Measurements from ENCODE around the gene TRPM3.

- TF ChIP-seq MED13 (CRISPR knock-in tag; IDR thresholded peaks at IDR 0.05) (no peak), ZBTB4 (CRISPR knock-in tag; IDR thresholded peaks at IDR 0.05; ENCODE audit: borderline replicate concordance) (no peak), SNAPC4 (CRISPR knock-in tag; IDR thresholded peaks at IDR 0.05) (no peak), RBAK (CRISPR knock-in tag; IDR thresholded peaks at IDR 0.05) (no peak), CTCF (CRISPR knock-in tag; IDR thresholded peaks at IDR 0.05) (no peak), KLF11 (CRISPR knock-in tag; IDR thresholded peaks at IDR 0.05) (no peak)
These were observed 305.1 kb downstream of the TRPM3 start for GRCh38 chr9:70816316-70816715.

All from HepG2 (cell line).